CD4-positive, alpha-beta T cell (primary cell): ENCODE measurements around the gene PHTF1. TPM values are rescaled to one million over a fixed set of nuclear protein-coding genes. Genes with fewer than 3 reads are reported as not detected.

Experiments
- ATAC-seq: fragments of 200-7000 bp; cut with Tn5 transposase; one replicate; pipeline ENCODE4 v1.10.0; 2022; ENCODE audit warnings: mild to moderate bottlenecking; ENCODE audit not compliant: poor library complexity
- CTCF ChIA-PET: fragments of 350-600 bp; sonication (Branson Sonifier 250); formaldehyde crosslinking; loops from one replicate; lab custom pipeline; 2021; ENCODE audit warnings: antibody characterized with exemption, inconsistent platforms; lab: Charles Lee
- POLR2A ChIA-PET: fragments of 350-600 bp; sonication (Branson Sonifier 250); formaldehyde crosslinking; loops from one replicate; lab custom pipeline; 2021; ENCODE audit warnings: antibody characterized with exemption, inconsistent platforms; lab: Charles Lee
- DNase-seq, 14 experiments: peaks; one replicate each; pipeline ENCODE4 v3.0.0-alpha.2; 2013 to 2020; ENCODE audit warnings: mixed read lengths in 2 of 14
- H3K27ac ChIP-seq, 2 donors: one replicate each; pipeline versions ENCODE4 v1.5.1 to v1.7.0; 2013; ENCODE audit warnings: low read length in 2 of 2, low read depth in 1 of 2, mild to moderate bottlenecking in 1 of 2
- H3K27me3 ChIP-seq, 2 experiments: 1 replicate in 1 of 2; 2 replicates in 1 of 2; pipeline versions ENCODE4 v1.6.1 to v1.7.0; 2013; ENCODE audit warnings: low read length in 2 of 2, control low read depth in 1 of 2, mild to moderate bottlenecking in 1 of 2, moderate library complexity in 1 of 2; ENCODE audit not compliant: insufficient read depth in 2 of 2, control insufficient read depth in 1 of 2
- H3K36me3 ChIP-seq: one replicate; pipeline ENCODE4 v1.6.1; 2013; ENCODE audit warnings: low read length, control low read depth; ENCODE audit not compliant: insufficient read depth
- H3K4me1 ChIP-seq: one replicate; pipeline ENCODE4 v1.6.1; 2013; ENCODE audit warnings: low read length, control low read depth; ENCODE audit not compliant: insufficient read depth
- H3K4me3 ChIP-seq: one replicate; pipeline ENCODE4 v1.5.1; 2013; ENCODE audit warnings: mild to moderate bottlenecking, low read length, moderate library complexity
- H3K9me3 ChIP-seq, 2 experiments: 1 replicate in 1 of 2; 2 replicates in 1 of 2; pipeline versions ENCODE4 v1.6.1 to v1.7.0; 2013; ENCODE audit warnings: low read length in 2 of 2, mild to moderate bottlenecking in 2 of 2, control low read depth in 1 of 2, moderate library complexity in 1 of 2; ENCODE audit not compliant: control insufficient read depth in 1 of 2, insufficient read depth in 1 of 2
- H3K27ac Mint-ChIP-seq: one replicate; pipeline ENCODE4 v1.8.0; 2020; ENCODE audit warnings: mixed read lengths
- H3K27me3 Mint-ChIP-seq: one replicate; pipeline ENCODE4 v1.8.0; 2021; ENCODE audit warnings: mixed read lengths
- H3K36me3 Mint-ChIP-seq: one replicate; pipeline ENCODE4 v1.8.0; 2021; ENCODE audit warnings: low read depth, mixed read lengths
- H3K4me1 Mint-ChIP-seq: one replicate; pipeline ENCODE4 v1.8.0; 2021; ENCODE audit warnings: low read depth, mixed read lengths
- H3K4me3 Mint-ChIP-seq: one replicate; pipeline ENCODE4 v1.8.0; 2020; ENCODE audit warnings: mild to moderate bottlenecking, mixed read lengths
- H3K9me3 Mint-ChIP-seq: one replicate; pipeline ENCODE4 v1.8.0; 2020; ENCODE audit warnings: mixed read lengths
- CTCF ChIP-seq: fragments of 200-600 bp; IDR thresholded peaks from one replicate; pipeline ENCODE4 v1.8.0; 2022; ENCODE audit warnings: antibody characterized with exemption, mild to moderate bottlenecking
- intact Hi-C, 2 experiments: fragments of 100-400 bp; cut with DNase I in 1 of 2; cut with micrococcal nuclease in 1 of 2; formaldehyde crosslinking; loops; one replicate each; pipeline versions ENCODE4 v1.15.1 to v1.9.0; 2023 to 2025; cut with DNase I, micrococcal nuclease
- total RNA-seq, 174 experiments: library from RNA in 2 of 174; stranded (reverse) in 2 of 174; gene quantifications; one replicate each; pipeline ENCODE4 v1.2.3 and lab custom pipeline; 2021 to 2026

The PHTF1 gene
- total RNA-seq, 2 experiments from 2014 or later: 3.1 to 4.0 TPM

GRCh38 chr1:113751516-113751915 is 7.8 kb downstream of the PHTF1 start:
- no peaks in the 10 kb centered on the region for H3K36me3 Mint-ChIP-seq
- no peak overlapping the region for H3K27ac Mint-ChIP-seq
- DNase-seq: no peak

GRCh38 chr1:113751114-113751513 is 8.2 kb downstream of the PHTF1 start:
- H3K4me3 Mint-ChIP-seq: no peak overlapping the region
- CTCF ChIA-PET: interaction anchor here (0.9 kb wide), 1 partner anchor 8 kb away, joined by 4 read pairs; no protein-coding TSS in a partner anchor

More at GRCh38 chr1:113751516-113751915, 7.8 kb downstream of the PHTF1 start:
- no peak overlapping the region for H3K4me3 ChIP-seq
- no peaks in the 10 kb centered on the region for H3K27me3 Mint-ChIP-seq
- no peaks in the 10 kb centered on the region for H3K4me1 ChIP-seq
- H3K9me3 ChIP-seq: no peaks in the 10 kb centered on the region
- ChIA-PET CTCF (interaction anchor here (0.9 kb wide), 1 partner anchor 9 kb away, joined by 4 read pairs; no protein-coding TSS in a partner anchor), POLR2A (no interaction called here)
- H3K4me1 Mint-ChIP-seq: peaks cover 12% of the 10 kb centered on the region
- H3K4me3 Mint-ChIP-seq: no peak overlapping the region
- H3K27ac ChIP-seq: no peak overlapping the region
- H3K9me3 Mint-ChIP-seq: no peaks in the 10 kb centered on the region
- intact Hi-C loops: no loop called here
- no peaks in the 10 kb centered on the region for H3K36me3 ChIP-seq
- no peaks in the 10 kb centered on the region for H3K27me3 ChIP-seq
- no peak for TF ChIP-seq CTCF
- ATAC-seq: no peak

DNA sequence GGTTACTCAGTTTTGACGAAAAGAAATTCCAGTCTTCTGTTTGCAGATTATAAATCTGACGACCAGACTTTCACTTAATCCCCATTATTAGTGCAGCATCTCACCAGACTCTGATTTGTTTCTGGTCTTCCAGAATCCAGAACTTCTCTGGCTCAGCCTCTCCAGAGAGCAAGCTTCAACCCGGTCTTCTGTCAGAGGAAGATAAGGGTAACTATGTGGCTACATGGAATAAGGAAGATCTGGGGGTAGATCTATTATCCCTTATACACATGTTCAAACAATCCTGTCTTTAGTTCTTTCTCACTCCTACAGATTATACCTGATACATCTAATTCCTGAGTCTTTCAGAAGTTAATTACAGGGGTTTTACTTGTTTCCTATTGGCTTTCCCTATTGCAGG is 9.9 kb downstream of the PHTF1 start:
- Mint-ChIP-seq H3K4me1 (no peaks in the 10 kb centered on the region), H3K9me3 (no peaks in the 10 kb centered on the region), H3K27me3 (no peaks in the 10 kb centered on the region), H3K4me3 (no peak overlapping the region), H3K36me3 (no peaks in the 10 kb centered on the region), H3K27ac (no peak overlapping the region)
- H3K9me3 ChIP-seq: no peaks in the 10 kb centered on the region
- ChIA-PET POLR2A (no interaction called here), CTCF (no interaction called here)
- H3K4me3 ChIP-seq: no peak overlapping the region
- DNase-seq: no peak
- TF ChIP-seq CTCF: no peak
- H3K36me3 ChIP-seq: no peaks in the 10 kb centered on the region
- no peak for ATAC-seq
- H3K27ac ChIP-seq: no peak overlapping the region
- intact Hi-C loops: no loop called here
- H3K27me3 ChIP-seq: no peaks in the 10 kb centered on the region
- no peaks in the 10 kb centered on the region for H3K4me1 ChIP-seq

More at GRCh38 chr1:113751114-113751513, 8.2 kb downstream of the PHTF1 start:
- Mint-ChIP-seq H3K27ac (no peak overlapping the region), H3K36me3 (no peaks in the 10 kb centered on the region), H3K9me3 (no peaks in the 10 kb centered on the region), H3K27me3 (no peaks in the 10 kb centered on the region), H3K4me1 (peaks cover 8% of the 10 kb centered on the region)
- Histone ChIP-seq H3K9me3 (no peaks in the 10 kb centered on the region), H3K36me3 (no peaks in the 10 kb centered on the region), H3K4me1 (no peaks in the 10 kb centered on the region), H3K27me3 (no peaks in the 10 kb centered on the region), H3K27ac (no peak overlapping the region), H3K4me3 (no peak overlapping the region)
- no peak for DNase-seq
- no peak for TF ChIP-seq CTCF
- no peak for ATAC-seq
- intact Hi-C loops: no loop called here
- POLR2A ChIA-PET: no interaction called here
